ENCODE data around the gene TAF10. TPM values are rescaled to one million over a fixed set of nuclear protein-coding genes. Genes with fewer than 3 reads are reported as not detected.

Gene TAF10
- polyA plus RNA-seq, 1 of the 3 experiments (the other 2 are of a cell fraction), result 213 TPM

DNA sequence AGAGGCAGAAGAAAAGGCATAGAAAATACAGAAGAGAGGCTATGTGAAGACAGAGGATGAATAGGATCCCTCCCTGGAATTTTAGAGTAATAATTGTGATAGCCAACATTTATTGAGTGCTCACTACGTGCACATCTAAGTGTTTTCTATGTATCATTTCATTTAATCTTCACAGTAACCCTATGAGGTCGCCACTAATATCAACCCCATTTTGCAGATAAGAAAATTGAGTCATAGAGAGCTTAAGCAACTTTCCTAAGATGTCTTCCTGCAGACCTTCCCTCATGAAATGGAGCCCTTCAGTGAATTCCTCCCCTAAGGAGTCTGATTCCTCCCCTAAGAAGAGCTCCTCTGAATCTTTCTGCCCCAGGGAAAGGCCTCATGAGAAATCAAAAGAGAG, 46.7 kb downstream of the TAF10 start (continued):
- no peak for TF ChIP-seq MEF2A (IDR thresholded peaks at IDR 0.05; ENCODE audit: borderline replicate concordance, low read depth)
- no peak for TF ChIP-seq TEAD4 (IDR thresholded peaks at IDR 0.05; ENCODE audit: borderline replicate concordance, insufficient read depth)
- TF ChIP-seq FOXJ3 (CRISPR knock-in tag; IDR thresholded peaks at IDR 0.05), result no peak
- no peak for TF ChIP-seq EP300 (IDR thresholded peaks at IDR 0.05; ENCODE audit: borderline replicate concordance in 1 of 2, low read depth in 1 of 2, low read length in 1 of 2)
- TF ChIP-seq TCF12 (IDR thresholded peaks at IDR 0.05), result no peak
- no peak for TF ChIP-seq ELF1 (IDR thresholded peaks at IDR 0.05)
- TF ChIP-seq, protein P1, sequence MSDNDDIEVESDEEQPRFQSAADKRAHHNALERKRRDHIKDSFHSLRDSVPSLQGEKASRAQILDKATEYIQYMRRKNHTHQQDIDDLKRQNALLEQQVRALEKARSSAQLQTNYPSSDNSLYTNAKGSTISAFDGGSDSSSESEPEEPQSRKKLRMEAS (IDR thresholded peaks at IDR 0.05; ENCODE audit: low read depth), result no peak
- TF ChIP-seq TAF1 (IDR thresholded peaks at IDR 0.05; ENCODE audit: borderline replicate concordance, low read depth, low read length), result no peak
- TF ChIP-seq NFIC (IDR thresholded peaks at IDR 0.05; ENCODE audit: borderline replicate concordance), result no peak
- TF ChIP-seq, protein P2, sequence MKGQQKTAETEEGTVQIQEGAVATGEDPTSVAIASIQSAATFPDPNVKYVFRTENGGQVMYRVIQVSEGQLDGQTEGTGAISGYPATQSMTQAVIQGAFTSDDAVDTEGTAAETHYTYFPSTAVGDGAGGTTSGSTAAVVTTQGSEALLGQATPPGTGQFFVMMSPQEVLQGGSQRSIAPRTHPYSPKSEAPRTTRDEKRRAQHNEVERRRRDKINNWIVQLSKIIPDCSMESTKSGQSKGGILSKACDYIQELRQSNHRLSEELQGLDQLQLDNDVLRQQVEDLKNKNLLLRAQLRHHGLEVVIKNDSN (IDR thresholded peaks at IDR 0.05; ENCODE audit: borderline replicate concordance, low read depth), result no peak

DNA sequence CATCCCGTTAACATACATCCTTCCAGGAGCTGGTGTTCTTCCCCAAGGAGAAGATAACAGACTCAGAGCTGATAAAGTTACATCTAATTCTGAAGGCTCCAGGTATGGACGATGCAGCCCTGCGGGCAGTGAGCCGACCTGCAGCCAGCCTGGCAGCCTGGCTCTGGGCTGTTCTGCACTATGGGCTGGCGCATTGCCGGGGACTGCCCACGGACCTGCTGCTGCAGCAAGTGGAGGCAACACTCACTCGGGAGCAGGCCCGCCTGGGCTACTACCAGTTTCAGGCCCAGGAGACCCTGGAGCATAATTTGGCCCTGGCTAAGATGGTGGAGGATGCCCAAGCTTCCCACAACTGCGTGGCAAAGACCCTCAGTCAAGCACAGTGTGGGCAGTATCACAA, 48.3 kb downstream of the TAF10 start:
- TF ChIP-seq, protein P2 (IDR thresholded peaks at IDR 0.05; ENCODE audit: borderline replicate concordance, low read depth), result no peak
- TF ChIP-seq SMC3 (IDR thresholded peaks at IDR 0.05; ENCODE audit: low read depth, low read length) (no peak), MEF2A (IDR thresholded peaks at IDR 0.05; ENCODE audit: borderline replicate concordance, low read depth) (no peak), EP300 (IDR thresholded peaks at IDR 0.05; ENCODE audit: borderline replicate concordance in 1 of 2, low read depth in 1 of 2, low read length in 1 of 2) (no peak), RFX5 (IDR thresholded peaks at IDR 0.05; ENCODE audit: low read length) (no peak), EZH2phosphoT487 (IDR thresholded peaks at IDR 0.05; ENCODE audit: borderline replicate concordance, low read depth) (no peak), POLR2AphosphoS5 (IDR thresholded peaks at IDR 0.05; ENCODE audit: low read depth, low read length) (no peak)
- TF ChIP-seq, protein P3, sequence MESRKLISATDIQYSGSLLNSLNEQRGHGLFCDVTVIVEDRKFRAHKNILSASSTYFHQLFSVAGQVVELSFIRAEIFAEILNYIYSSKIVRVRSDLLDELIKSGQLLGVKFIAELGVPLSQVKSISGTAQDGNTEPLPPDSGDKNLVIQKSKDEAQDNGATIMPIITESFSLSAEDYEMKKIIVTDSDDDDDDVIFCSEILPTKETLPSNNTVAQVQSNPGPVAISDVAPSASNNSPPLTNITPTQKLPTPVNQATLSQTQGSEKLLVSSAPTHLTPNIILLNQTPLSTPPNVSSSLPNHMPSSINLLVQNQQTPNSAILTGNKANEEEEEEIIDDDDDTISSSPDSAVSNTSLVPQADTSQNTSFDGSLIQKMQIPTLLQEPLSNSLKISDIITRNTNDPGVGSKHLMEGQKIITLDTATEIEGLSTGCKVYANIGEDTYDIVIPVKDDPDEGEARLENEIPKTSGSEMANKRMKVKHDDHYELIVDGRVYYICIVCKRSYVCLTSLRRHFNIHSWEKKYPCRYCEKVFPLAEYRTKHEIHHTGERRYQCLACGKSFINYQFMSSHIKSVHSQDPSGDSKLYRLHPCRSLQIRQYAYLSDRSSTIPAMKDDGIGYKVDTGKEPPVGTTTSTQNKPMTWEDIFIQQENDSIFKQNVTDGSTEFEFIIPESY (IDR thresholded peaks at IDR 0.05; ENCODE audit: borderline replicate concordance, low read depth), result no peak
- TF ChIP-seq, protein P4, sequence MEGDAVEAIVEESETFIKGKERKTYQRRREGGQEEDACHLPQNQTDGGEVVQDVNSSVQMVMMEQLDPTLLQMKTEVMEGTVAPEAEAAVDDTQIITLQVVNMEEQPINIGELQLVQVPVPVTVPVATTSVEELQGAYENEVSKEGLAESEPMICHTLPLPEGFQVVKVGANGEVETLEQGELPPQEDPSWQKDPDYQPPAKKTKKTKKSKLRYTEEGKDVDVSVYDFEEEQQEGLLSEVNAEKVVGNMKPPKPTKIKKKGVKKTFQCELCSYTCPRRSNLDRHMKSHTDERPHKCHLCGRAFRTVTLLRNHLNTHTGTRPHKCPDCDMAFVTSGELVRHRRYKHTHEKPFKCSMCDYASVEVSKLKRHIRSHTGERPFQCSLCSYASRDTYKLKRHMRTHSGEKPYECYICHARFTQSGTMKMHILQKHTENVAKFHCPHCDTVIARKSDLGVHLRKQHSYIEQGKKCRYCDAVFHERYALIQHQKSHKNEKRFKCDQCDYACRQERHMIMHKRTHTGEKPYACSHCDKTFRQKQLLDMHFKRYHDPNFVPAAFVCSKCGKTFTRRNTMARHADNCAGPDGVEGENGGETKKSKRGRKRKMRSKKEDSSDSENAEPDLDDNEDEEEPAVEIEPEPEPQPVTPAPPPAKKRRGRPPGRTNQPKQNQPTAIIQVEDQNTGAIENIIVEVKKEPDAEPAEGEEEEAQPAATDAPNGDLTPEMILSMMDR (IDR thresholded peaks at IDR 0.05), result no peak
- TF ChIP-seq, protein P5, sequence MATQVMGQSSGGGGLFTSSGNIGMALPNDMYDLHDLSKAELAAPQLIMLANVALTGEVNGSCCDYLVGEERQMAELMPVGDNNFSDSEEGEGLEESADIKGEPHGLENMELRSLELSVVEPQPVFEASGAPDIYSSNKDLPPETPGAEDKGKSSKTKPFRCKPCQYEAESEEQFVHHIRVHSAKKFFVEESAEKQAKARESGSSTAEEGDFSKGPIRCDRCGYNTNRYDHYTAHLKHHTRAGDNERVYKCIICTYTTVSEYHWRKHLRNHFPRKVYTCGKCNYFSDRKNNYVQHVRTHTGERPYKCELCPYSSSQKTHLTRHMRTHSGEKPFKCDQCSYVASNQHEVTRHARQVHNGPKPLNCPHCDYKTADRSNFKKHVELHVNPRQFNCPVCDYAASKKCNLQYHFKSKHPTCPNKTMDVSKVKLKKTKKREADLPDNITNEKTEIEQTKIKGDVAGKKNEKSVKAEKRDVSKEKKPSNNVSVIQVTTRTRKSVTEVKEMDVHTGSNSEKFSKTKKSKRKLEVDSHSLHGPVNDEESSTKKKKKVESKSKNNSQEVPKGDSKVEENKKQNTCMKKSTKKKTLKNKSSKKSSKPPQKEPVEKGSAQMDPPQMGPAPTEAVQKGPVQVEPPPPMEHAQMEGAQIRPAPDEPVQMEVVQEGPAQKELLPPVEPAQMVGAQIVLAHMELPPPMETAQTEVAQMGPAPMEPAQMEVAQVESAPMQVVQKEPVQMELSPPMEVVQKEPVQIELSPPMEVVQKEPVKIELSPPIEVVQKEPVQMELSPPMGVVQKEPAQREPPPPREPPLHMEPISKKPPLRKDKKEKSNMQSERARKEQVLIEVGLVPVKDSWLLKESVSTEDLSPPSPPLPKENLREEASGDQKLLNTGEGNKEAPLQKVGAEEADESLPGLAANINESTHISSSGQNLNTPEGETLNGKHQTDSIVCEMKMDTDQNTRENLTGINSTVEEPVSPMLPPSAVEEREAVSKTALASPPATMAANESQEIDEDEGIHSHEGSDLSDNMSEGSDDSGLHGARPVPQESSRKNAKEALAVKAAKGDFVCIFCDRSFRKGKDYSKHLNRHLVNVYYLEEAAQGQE (IDR thresholded peaks at IDR 0.05; ENCODE audit: low read depth, low read length), result no peak
- no peak overlapping the region for H3K27ac ChIP-seq (ENCODE audit: low read depth in 2 of 2, low read length in 1 of 2)
- H3K9me3 ChIP-seq, result no peaks in the 10 kb centered on the region
- no peaks in the 10 kb centered on the region for H3K79me2 ChIP-seq (ENCODE audit: insufficient read depth)
- H4K20me1 ChIP-seq (ENCODE audit: insufficient read depth), result no peaks in the 10 kb centered on the region
- no peak overlapping the region for H3K4me3 ChIP-seq (ENCODE audit: low read depth in 2 of 2, low read length in 1 of 2)
- H3F3A ChIP-seq (replicated peaks; ENCODE audit: insufficient read depth), result no peaks in the 10 kb centered on the region
- DNase-seq, result no peak
- H2AFZ ChIP-seq (ENCODE audit: low read depth), result no peak overlapping the region
- no peak overlapping the region for H3K9ac ChIP-seq
- no peak overlapping the region for H3K4me2 ChIP-seq
- WGBS (ENCODE audit: low lambda C conversion rate), result 70% methylated on average over 2 of the region's 10 CpGs
- POLR2A ChIA-PET, result no interaction called here
- H3K27me3 ChIP-seq (ENCODE audit: insufficient read depth), result no peaks in the 10 kb centered on the region
- H3K9me2 ChIP-seq, result no peaks in the 10 kb centered on the region
- H3K4me1 ChIP-seq (ENCODE audit: control insufficient read depth in 1 of 2, insufficient read depth in 2 of 2, low read depth in 1 of 2, low read length in 1 of 2), result peaks cover 2 to 3% of the 10 kb centered on the region in 2 experiments; a peak in 3 of 4 replicates
- H3K36me3 ChIP-seq (replicated peaks in 1 of 2; ENCODE audit: control insufficient read depth in 1 of 2, insufficient read depth in 2 of 2, low read length in 1 of 2), result no peaks in the 10 kb centered on the region
- CTCF ChIA-PET, result interaction anchor here (1.1 to 1.6 kb wide), 2 partner anchors 20 to 32 kb away, joined by 4 to 6 read pairs; no protein-coding TSS in a partner anchor

Measured in SK-N-SH (cell line).